Ectodermal cell (in vitro differentiated cells): ENCODE results near the gene FAM151B.

Experiments used
- H3K27ac ChIP-seq: 2 replicates; pipeline ENCODE4 v1.7.0; 2013; ENCODE audit warnings: mild to moderate bottlenecking, low read depth, low read length; ENCODE audit not compliant: insufficient read depth, poor library complexity, severe bottlenecking
- H3K27me3 ChIP-seq: 2 replicates; pipeline ENCODE4 v1.7.0; 2013; ENCODE audit warnings: mild to moderate bottlenecking, low read length; ENCODE audit not compliant: insufficient read depth, control insufficient read depth, poor library complexity, severe bottlenecking
- H3K36me3 ChIP-seq: one replicate; pipeline ENCODE4 v1.7.0; 2013; ENCODE audit warnings: low read length; ENCODE audit not compliant: control insufficient read depth, insufficient read depth
- H3K4me1 ChIP-seq: one replicate; pipeline ENCODE4 v1.7.0; 2013; ENCODE audit warnings: low read length; ENCODE audit not compliant: control insufficient read depth, insufficient read depth
- H3K4me3 ChIP-seq: 2 replicates; pipeline ENCODE4 v1.7.0; 2013; ENCODE audit warnings: low read depth, low read length, control low read depth; ENCODE audit not compliant: insufficient read depth
- H3K9me3 ChIP-seq: 2 replicates; pipeline ENCODE4 v1.7.0; 2013; ENCODE audit warnings: mild to moderate bottlenecking, low read length, moderate library complexity; ENCODE audit not compliant: control insufficient read depth
- WGBS, 2 experiments: methylation state at CpG; one replicate each; pipeline ENCODE4 v1.1.7; 2013; ENCODE audit warnings: missing lambda C conversion rate in 2 of 2; 5-methylcytosine and 5-hydroxymethylcytosine counted together

Gene FAM151B

DNA sequence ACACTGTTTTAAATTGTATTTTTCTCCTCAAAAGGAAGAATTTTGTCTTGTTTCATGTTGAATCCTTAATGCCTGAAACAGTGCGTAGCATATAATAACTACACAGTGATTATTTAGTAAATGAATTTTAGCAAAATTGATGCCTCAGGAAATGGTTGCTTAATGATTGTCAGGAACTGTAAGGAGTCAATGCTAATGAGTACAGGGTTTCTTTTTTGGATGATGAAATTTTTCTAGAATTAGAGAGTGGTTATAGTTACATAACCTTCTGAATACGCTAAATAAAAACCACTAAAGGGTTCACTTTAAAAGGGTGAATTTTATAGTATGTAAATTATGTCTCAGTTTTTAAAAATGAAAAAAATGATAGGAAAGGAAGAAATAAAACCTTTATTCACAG is 14.9 kb downstream of the FAM151B start:
- H3K36me3 ChIP-seq, result no peaks in the 10 kb centered on the region
- H3K27me3 ChIP-seq, result no peaks in the 10 kb centered on the region
- H3K9me3 ChIP-seq, result no peaks in the 10 kb centered on the region
- H3K4me3 ChIP-seq, result no peak overlapping the region
- no peaks in the 10 kb centered on the region for H3K4me1 ChIP-seq
- WGBS, 2 experiments, result 100% methylated on average over 2 of the region's 2 CpGs; no CpG with 5 or more reads in 1 of the 2 experiments
- H3K27ac ChIP-seq, result no peak overlapping the region

- H3K4me3 ChIP-seq, result no peak overlapping the region
- no peaks in the 10 kb centered on the region for H3K9me3 ChIP-seq
- 89 to 96% methylated on average over 1 of the region's 1 CpG for WGBS, 2 experiments
- H3K27me3 ChIP-seq, result no peaks in the 10 kb centered on the region
- H3K27ac ChIP-seq, result no peak overlapping the region
- H3K4me1 ChIP-seq, result no peaks in the 10 kb centered on the region
- no peaks in the 10 kb centered on the region for H3K36me3 ChIP-seq
These were observed 15.7 kb downstream of the FAM151B start for GRCh38 chr5:80503641-80504040.

- WGBS, 2 experiments, result 82 to 100% methylated on average over 1 of the region's 1 CpG
These were observed 16.9 kb downstream of the FAM151B start for GRCh38 chr5:80504833-80505232.

GRCh38 chr5:80507663-80508062 is 19.8 kb downstream of the FAM151B start:
- no peak overlapping the region for H3K27ac ChIP-seq

More at GRCh38 chr5:80504833-80505232, 16.9 kb downstream of the FAM151B start:
- Histone ChIP-seq H3K36me3 (no peaks in the 10 kb centered on the region), H3K27ac (no peak overlapping the region), H3K4me1 (no peaks in the 10 kb centered on the region), H3K4me3 (no peak overlapping the region), H3K9me3 (no peaks in the 10 kb centered on the region), H3K27me3 (no peaks in the 10 kb centered on the region)

GRCh38 chr5:80508844-80509243 is 20.9 kb downstream of the FAM151B start:
- Histone ChIP-seq H3K4me3 (no peak overlapping the region), H3K27ac (no peak overlapping the region), H3K4me1 (no peaks in the 10 kb centered on the region), H3K27me3 (no peaks in the 10 kb centered on the region), H3K36me3 (no peaks in the 10 kb centered on the region), H3K9me3 (no peaks in the 10 kb centered on the region)
- WGBS, 2 experiments, result 92 to 96% methylated on average over 6 of the region's 6 CpGs

More at GRCh38 chr5:80507663-80508062, 19.8 kb downstream of the FAM151B start:
- no peaks in the 10 kb centered on the region for H3K36me3 ChIP-seq
- H3K4me3 ChIP-seq, result no peak overlapping the region
- H3K4me1 ChIP-seq, result no peaks in the 10 kb centered on the region
- H3K27me3 ChIP-seq, result no peaks in the 10 kb centered on the region
- 70 to 71% methylated on average over 3 of the region's 3 CpGs for WGBS, 2 experiments
- H3K9me3 ChIP-seq, result no peaks in the 10 kb centered on the region

DNA sequence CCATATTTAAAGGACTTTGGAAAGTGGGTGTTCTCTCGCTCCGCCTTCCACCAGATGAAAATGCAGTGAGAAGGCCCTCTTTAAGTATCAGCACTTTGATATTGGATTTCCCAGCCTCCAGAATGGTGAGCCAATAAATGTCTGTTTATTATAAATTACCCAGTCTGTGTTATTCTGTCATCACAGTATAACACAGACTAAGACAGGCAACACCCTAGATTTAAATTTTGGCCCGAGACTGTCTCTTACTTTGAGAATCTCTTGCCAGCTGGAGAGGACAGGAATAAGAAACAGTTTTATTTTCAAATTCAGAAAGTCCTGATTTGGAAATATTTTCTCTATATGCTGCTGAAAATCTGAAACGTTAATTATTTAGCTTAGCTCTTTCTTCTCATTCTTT is 21.5 kb downstream of the FAM151B start:
- Histone ChIP-seq H3K9me3 (no peaks in the 10 kb centered on the region), H3K27ac (no peak overlapping the region), H3K27me3 (no peaks in the 10 kb centered on the region), H3K4me3 (no peak overlapping the region), H3K36me3 (no peaks in the 10 kb centered on the region), H3K4me1 (no peaks in the 10 kb centered on the region)
- 94 to 98% methylated on average over 4 of the region's 4 CpGs for WGBS, 2 experiments

GRCh38 chr5:80516826-80517225 is 28.9 kb downstream of the FAM151B start:
- 96 to 97% methylated on average over 2 to 4 of the region's 4 CpGs for WGBS, 2 experiments
- Histone ChIP-seq H3K36me3 (no peaks in the 10 kb centered on the region), H3K4me1 (no peaks in the 10 kb centered on the region), H3K27ac (no peak overlapping the region), H3K4me3 (no peak overlapping the region), H3K27me3 (no peaks in the 10 kb centered on the region), H3K9me3 (no peaks in the 10 kb centered on the region)

GRCh38 chr5:80540691-80541090 is 52.8 kb downstream of the FAM151B start:
- H3K27ac ChIP-seq, result no peak overlapping the region
- 90 to 96% methylated on average over 1 of the region's 1 CpG for WGBS, 2 experiments
- H3K36me3 ChIP-seq, result no peaks in the 10 kb centered on the region
- no peak overlapping the region for H3K4me3 ChIP-seq
- H3K4me1 ChIP-seq, result no peaks in the 10 kb centered on the region
- no peaks in the 10 kb centered on the region for H3K9me3 ChIP-seq
- H3K27me3 ChIP-seq, result no peaks in the 10 kb centered on the region

DNA sequence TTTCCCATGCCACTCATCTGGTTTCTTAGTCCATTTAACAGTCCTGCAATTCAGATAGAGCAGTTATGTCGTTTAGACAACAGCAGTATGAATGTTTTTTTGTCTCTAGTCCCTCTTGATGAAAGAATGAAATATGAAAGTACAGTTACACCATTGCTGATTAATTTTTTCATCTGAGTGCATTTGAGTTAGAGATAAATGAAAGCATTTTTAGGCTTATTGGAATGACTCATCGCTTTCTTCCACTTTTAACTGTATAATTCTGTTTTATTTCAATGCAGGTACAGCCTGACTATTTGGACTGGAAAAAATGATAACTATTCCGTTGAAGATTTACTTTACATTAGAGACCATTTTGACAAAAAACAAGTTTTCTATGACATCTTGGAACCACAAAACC is 53.5 kb downstream of the FAM151B start:
- Histone ChIP-seq H3K36me3 (no peaks in the 10 kb centered on the region), H3K27me3 (no peaks in the 10 kb centered on the region), H3K27ac (no peak overlapping the region), H3K4me1 (no peaks in the 10 kb centered on the region), H3K9me3 (no peaks in the 10 kb centered on the region), H3K4me3 (no peak overlapping the region)
- 75 to 90% methylated on average over 2 to 3 of the region's 3 CpGs for WGBS, 2 experiments

DNA sequence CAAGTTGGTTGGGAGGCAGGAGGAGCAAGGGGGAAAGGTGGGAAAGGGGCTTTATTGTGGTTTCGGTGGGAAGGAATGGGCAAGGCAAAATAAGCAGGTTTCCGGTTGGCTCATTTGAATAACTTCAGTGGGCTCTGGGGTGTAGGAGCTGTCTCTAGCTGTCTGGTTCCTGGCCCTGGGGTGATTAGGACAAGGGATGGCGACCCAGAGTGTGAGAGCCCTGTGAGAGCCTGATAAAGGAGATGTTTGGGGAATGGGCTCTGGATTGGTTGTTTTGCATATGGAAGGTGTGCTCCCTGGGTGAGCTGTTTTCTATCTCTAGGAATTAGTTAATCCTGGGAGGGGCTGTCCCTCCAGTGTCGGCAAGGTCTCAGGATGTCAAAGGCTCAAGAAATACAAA is 66.7 kb downstream of the FAM151B start:
- Histone ChIP-seq H3K27me3 (no peaks in the 10 kb centered on the region), H3K36me3 (no peaks in the 10 kb centered on the region), H3K9me3 (no peaks in the 10 kb centered on the region), H3K27ac (no peak overlapping the region), H3K4me3 (no peak overlapping the region), H3K4me1 (no peaks in the 10 kb centered on the region)
- 31 to 37% methylated on average over 4 of the region's 4 CpGs for WGBS, 2 experiments

DNA sequence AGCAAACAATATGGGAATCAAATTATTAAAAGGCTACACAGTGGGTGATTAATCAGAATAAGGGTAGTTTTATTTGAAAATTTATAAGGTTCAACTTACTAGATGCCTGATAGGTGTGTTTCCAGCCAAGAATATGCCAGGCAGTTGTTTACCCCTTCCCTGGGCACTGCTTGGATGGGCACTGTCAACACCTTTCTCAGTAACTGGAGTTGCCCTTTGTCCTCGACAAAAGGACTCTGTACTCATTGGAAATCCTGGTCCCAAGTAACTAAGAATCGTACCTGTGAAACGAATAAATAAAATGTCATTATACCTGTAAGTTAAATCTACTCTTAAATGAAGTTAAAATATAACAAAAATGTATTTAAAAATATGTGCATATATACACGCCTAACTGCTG is 67.2 kb downstream of the FAM151B start:
- Histone ChIP-seq H3K27ac (no peak overlapping the region), H3K27me3 (no peaks in the 10 kb centered on the region), H3K36me3 (no peaks in the 10 kb centered on the region), H3K9me3 (no peaks in the 10 kb centered on the region), H3K4me3 (no peak overlapping the region), H3K4me1 (no peaks in the 10 kb centered on the region)
- WGBS, 2 experiments, result 94 to 95% methylated on average over 2 to 3 of the region's 4 CpGs
